IMR-90 (cell line): ENCODE data around the gene ITGAE. TPM values are rescaled to one million over a fixed set of nuclear protein-coding genes. Genes with fewer than 3 reads are reported as not detected.
A peak's percentile ranks its signal among the peaks of the same experiment; 100 is the strongest.

Experiments
- ATAC-seq: fragments of 200-7000 bp; cut with Tn5 transposase; 2 replicates; pipeline ENCODE4 v1.9.1; 2020; ENCODE audit warnings: low read depth, mild to moderate bottlenecking, moderate library complexity
- BruUV-seq: library from RNA; stranded (reverse); fragments of 400-500 nt; replicated peaks from 2 replicates; lab custom pipeline; 2021; lab: Mats Ljungman, UMichigan
- CTCF ChIA-PET: fragments of 300-600 bp; formaldehyde crosslinking; extraction: SDS; loops from one replicate; lab custom pipeline; 2021; ENCODE audit warnings: antibody characterized with exemption; lab: Yijun Ruan, JAX
- POLR2A ChIA-PET: fragments of 300-600 bp; sonication (Branson Sonifier 250); formaldehyde crosslinking; loops from one replicate; lab custom pipeline; 2022; ENCODE audit warnings: antibody characterized with exemption; ENCODE audit not compliant: unreplicated experiment; lab: Charles Lee
- DNase-seq: peaks from one replicate; pipeline ENCODE4 v3.0.0; 2013
- H2AFZ ChIP-seq: replicated peaks from 2 replicates; pipeline ENCODE3; 2013; ENCODE audit warnings: low read length, mild to moderate bottlenecking; ENCODE audit not compliant: poor library complexity
- H2AK5ac ChIP-seq: 2 replicates; pipeline ENCODE4 v1.6.1; 2013; ENCODE audit warnings: low read depth, low read length, inconsistent platforms
- H2AK9ac ChIP-seq: replicated peaks from 2 replicates; pipeline ENCODE3; 2013; ENCODE audit warnings: mild to moderate bottlenecking, low read depth, low read length, moderate library complexity; ENCODE audit not compliant: poor library complexity
- H2BK120ac ChIP-seq: 2 replicates; pipeline ENCODE4 v1.6.1; 2013; ENCODE audit warnings: low read depth, low read length, inconsistent platforms
- H2BK15ac ChIP-seq: 3 replicates; pipeline ENCODE4 v1.6.1; 2013; ENCODE audit warnings: low read depth, low read length, inconsistent platforms
- H2BK20ac ChIP-seq: 2 replicates; pipeline ENCODE4 v1.6.1; 2013; ENCODE audit warnings: low read depth, mild to moderate bottlenecking, inconsistent platforms, low read length, moderate library complexity
- H2BK5ac ChIP-seq: 2 replicates; pipeline ENCODE4 v1.6.1; 2013; ENCODE audit warnings: mild to moderate bottlenecking, low read depth, low read length, inconsistent platforms; ENCODE audit not compliant: poor library complexity, severe bottlenecking
- H3K14ac ChIP-seq: replicated peaks from 2 replicates; pipeline ENCODE4 v1.6.1; 2013; ENCODE audit warnings: low read depth, low read length, inconsistent platforms
- H3K18ac ChIP-seq: 2 replicates; pipeline ENCODE4 v1.6.1; 2013; ENCODE audit warnings: low read depth, low read length, control low read depth
- H3K23ac ChIP-seq: 2 replicates; pipeline ENCODE4 v1.6.1; 2013; ENCODE audit warnings: low read depth, low read length, inconsistent platforms
- H3K27ac ChIP-seq: 2 replicates; pipeline ENCODE4 v1.5.1; 2013; ENCODE audit warnings: mild to moderate bottlenecking, control low read depth, low read length; ENCODE audit not compliant: insufficient read depth
- H3K27me3 ChIP-seq: 2 replicates; pipeline ENCODE4 v1.6.1; 2013; ENCODE audit warnings: low read length; ENCODE audit not compliant: control insufficient read depth, insufficient read depth
- H3K36me3 ChIP-seq: 2 replicates; pipeline ENCODE4 v1.6.1; 2013; ENCODE audit warnings: low read length, mixed read lengths; ENCODE audit not compliant: control insufficient read depth, insufficient read depth
- H3K4ac ChIP-seq: 2 replicates; pipeline ENCODE4 v1.6.1; 2013; ENCODE audit warnings: low read depth, low read length, inconsistent platforms
- H3K4me1 ChIP-seq: 2 replicates; pipeline ENCODE4 v1.6.1; 2013; ENCODE audit warnings: low read length, mixed read lengths; ENCODE audit not compliant: control insufficient read depth, insufficient read depth
- H3K4me2 ChIP-seq: 2 replicates; pipeline ENCODE4 v1.6.1; 2013; ENCODE audit warnings: low read depth, mild to moderate bottlenecking, control low read depth, low read length, moderate library complexity
- H3K4me3 ChIP-seq: 2 replicates; pipeline ENCODE4 v1.5.1; 2013; ENCODE audit warnings: low read depth, mild to moderate bottlenecking, control low read depth, low read length, moderate library complexity; ENCODE audit not compliant: insufficient read depth
- H3K56ac ChIP-seq: 2 replicates; pipeline ENCODE4 v1.6.1; 2013; ENCODE audit warnings: low read length, inconsistent platforms; ENCODE audit not compliant: insufficient read depth; ENCODE audit errors: extremely low read depth
- H3K79me1 ChIP-seq, 2 experiments: 2 replicates each; pipeline ENCODE4 v1.6.1; 2013; ENCODE audit warnings: low read length in 2 of 2, inconsistent platforms in 1 of 2, low read depth in 1 of 2
- H3K9ac ChIP-seq: 2 replicates; pipeline ENCODE4 v1.6.1; 2013; ENCODE audit warnings: low read depth, low read length, control low read depth
- H3K9me1 ChIP-seq: 2 replicates; pipeline ENCODE4 v1.6.1; 2013; ENCODE audit warnings: low read length, inconsistent platforms; ENCODE audit not compliant: insufficient read depth
- H3K9me3 ChIP-seq: 2 replicates; pipeline ENCODE4 v1.6.1; 2013; ENCODE audit warnings: low read length; ENCODE audit not compliant: control insufficient read depth, insufficient read depth
- H4K20me1 ChIP-seq: 2 replicates; pipeline ENCODE4 v1.6.1; 2013; ENCODE audit warnings: low read length, inconsistent platforms; ENCODE audit not compliant: insufficient read depth
- H4K5ac ChIP-seq: 2 replicates; pipeline ENCODE4 v1.6.1; 2013; ENCODE audit warnings: mild to moderate bottlenecking, low read depth, low read length, control low read depth
- H4K8ac ChIP-seq, 2 experiments: 2 replicates each; pipeline ENCODE4 v1.6.1; 2013; ENCODE audit warnings: low read depth in 2 of 2, low read length in 2 of 2, control low read depth in 1 of 2, inconsistent platforms in 1 of 2
- H4K91ac ChIP-seq: 2 replicates; pipeline ENCODE4 v1.6.1; 2013; ENCODE audit warnings: low read depth, low read length, inconsistent platforms; ENCODE audit not compliant: insufficient read depth
- BHLHE40 ChIP-seq: fragments of 150-350 bp; IDR thresholded peaks from 2 replicates; pipeline ENCODE4 v1.6.1; 2016; ENCODE audit warnings: mild to moderate bottlenecking, low read depth, low read length
- CEBPB ChIP-seq: IDR thresholded peaks from 2 replicates; pipeline ENCODE4 v1.6.1; 2012; ENCODE audit warnings: low read depth, low read length, improper control_type of control experiment
- CHD1 ChIP-seq: IDR thresholded peaks from 2 replicates; pipeline ENCODE4 v1.6.1; 2012; ENCODE audit warnings: low read depth, low read length, improper control_type of control experiment
- ELK1 ChIP-seq: fragments of 150-350 bp; IDR thresholded peaks from 2 replicates; pipeline ENCODE4 v1.6.1; 2016; ENCODE audit warnings: low read depth, mild to moderate bottlenecking, low read length, moderate library complexity, borderline replicate concordance
- FOS ChIP-seq: fragments of 150-350 bp; IDR thresholded peaks from 2 replicates; pipeline ENCODE4 v1.6.1; 2016; ENCODE audit warnings: low read depth, low read length
- MAZ ChIP-seq: IDR thresholded peaks from 2 replicates; pipeline ENCODE4 v1.6.1; 2012; ENCODE audit warnings: low read depth, mild to moderate bottlenecking, low read length, improper control_type of control experiment, moderate library complexity, borderline replicate concordance
- MXI1 ChIP-seq: IDR thresholded peaks from 2 replicates; pipeline ENCODE4 v1.6.1; 2012; ENCODE audit warnings: low read depth, mild to moderate bottlenecking, low read length, moderate library complexity, borderline replicate concordance
- NFE2L2 ChIP-seq: fragments of 150-350 bp; IDR thresholded peaks from 2 replicates; pipeline ENCODE4 v1.6.1; 2016; ENCODE audit warnings: low read depth, mild to moderate bottlenecking, low read length
- RAD21 ChIP-seq: IDR thresholded peaks from 2 replicates; pipeline ENCODE4 v1.6.1; 2012; ENCODE audit warnings: low read length, improper control_type of control experiment
- RCOR1 ChIP-seq: IDR thresholded peaks from 2 replicates; pipeline ENCODE4 v1.6.1; 2012; ENCODE audit warnings: mild to moderate bottlenecking, low read length, improper control_type of control experiment; ENCODE audit not compliant: insufficient replicate concordance
- RFX5 ChIP-seq: IDR thresholded peaks from 2 replicates; pipeline ENCODE4 v1.8.0; 2012; ENCODE audit warnings: low read depth, mild to moderate bottlenecking, low read length, moderate library complexity
- SMC3 ChIP-seq: fragments of 150-350 bp; IDR thresholded peaks from 2 replicates; pipeline ENCODE4 v1.6.1; 2016; ENCODE audit warnings: low read depth, mild to moderate bottlenecking, antibody characterized with exemption, low read length, moderate library complexity
- WGBS, 2 experiments: methylation state at CpG; one replicate each; pipeline versions ENCODE4 v1.1.5 to v1.1.7; 2013; ENCODE audit warnings: missing lambda C conversion rate in 2 of 2; ENCODE audit not compliant: insufficient read length in 1 of 2; ENCODE audit errors: extremely low coverage in 2 of 2; 5-methylcytosine and 5-hydroxymethylcytosine counted together
- dilution Hi-C: fragments of 300-500 bp; cut with HindIII; formaldehyde crosslinking; loops from one replicate; pipeline ENCODE4 v1.14.3; 2018; ENCODE audit warnings: low sequenced_read_pairs; ENCODE audit not compliant: unreplicated experiment
- in situ Hi-C: fragments of 300-500 bp; cut with MboI; formaldehyde crosslinking; loops from 3 replicates; pipeline ENCODE4 v1.14.3; 2019; ENCODE audit warnings: low sequenced_read_pairs, inconsistent platforms, mixed read lengths
- intact Hi-C: fragments of 100-400 bp; cut with micrococcal nuclease; formaldehyde crosslinking; loops from 2 replicates; pipeline ENCODE4 v1.10.0; 2022
- polyA plus RNA-seq, 3 experiments: library from polyadenylated mRNA; depleted of rRNA; stranded (reverse); fragments of >200 nt; gene quantifications; 2 replicates each; pipeline ENCODE4 v1.2.3, GENCODE V29; 2012; ENCODE audit warnings: low replicate concordance in 1 of 3
- total RNA-seq: library from RNA; depleted of rRNA; stranded (reverse); fragments of >200 nt; gene quantifications from 2 replicates; pipeline ENCODE4 v1.2.3, GENCODE V29; 2012

ITGAE gene
- total and polyA plus RNA-seq, 2 of the 4 experiments (the other 2 are of a cell fraction) = 54.1 to 60.8 TPM

- ATAC-seq (no peak), DNase-seq (no peak)
- Histone ChIP-seq H4K91ac (no peak overlapping the region), H4K20me1 (no peaks in the 10 kb centered on the region; the same call in 1 of the 2 replicates), H4K8ac (no peak overlapping the region), H3K9ac (no peak overlapping the region), H3K9me1 (peaks cover 16% of the 10 kb centered on the region), H2BK15ac (no peak overlapping the region), H3K9me3 (no peaks in the 10 kb centered on the region), H3K4me3 (no peak overlapping the region), H2BK5ac (no peak overlapping the region), H3K56ac (no peak overlapping the region), H2AFZ (peak overlapping the region; percentile 51), H3K79me1 (peaks cover 0 to 6% of the 10 kb centered on the region in 2 experiments; a peak in 2 of 4 replicates), H2AK9ac (peak overlapping the region; percentile 57), H3K4me2 (no peak overlapping the region), H3K4ac (no peak overlapping the region), H3K27ac (no peak overlapping the region), H2BK120ac (no peak overlapping the region), H2BK20ac (no peak overlapping the region), H4K5ac (no peak overlapping the region), H3K23ac (no peak overlapping the region), H3K27me3 (no peaks in the 10 kb centered on the region), H2AK5ac (0 out of 2 replicates have a peak overlapping the region, but pooled peaks have one; percentile 35), H3K36me3 (no peaks in the 10 kb centered on the region), H3K4me1 (peaks cover 16% of the 10 kb centered on the region), H3K14ac (no peak overlapping the region), H3K18ac (no peak overlapping the region)
- TF ChIP-seq FOS = no peak
- no peak for TF ChIP-seq MAZ
- TF ChIP-seq SMC3 = no peak
- TF ChIP-seq RCOR1 = no peak
- no peak for TF ChIP-seq MXI1
- TF ChIP-seq BHLHE40 = no peak
- no peak for TF ChIP-seq CEBPB
- TF ChIP-seq NFE2L2 = no peak
- no peak for TF ChIP-seq RFX5
- TF ChIP-seq ELK1 = no peak
- no peak for TF ChIP-seq RAD21
- no peak for TF ChIP-seq CHD1
- 74% methylated on average over 4 of the region's 17 CpGs; no CpG with 5 or more reads in 1 of the 2 experiments for WGBS, 2 experiments
- CTCF ChIA-PET = interaction anchor here (2.3 kb wide), 1 partner anchor 58 kb away, joined by 5 read pairs; no protein-coding TSS in a partner anchor
- in situ Hi-C loops = no loop called here
- POLR2A ChIA-PET = no interaction called here
- intact Hi-C loops = no loop called here
- BruUV-seq = no TSS peak
- dilution Hi-C loops = no loop called here
Observed at GRCh38 chr17:3796110-3796821, 4.7 kb downstream of the ITGAE start.
